IPS-18c (cell line): ENCODE data around the gene CARMIL3.

Experiments
- H3K4me3 ChIP-seq: 2 replicates; pipeline ENCODE4 v1.7.0; 2013; ENCODE audit warnings: low read depth, mild to moderate bottlenecking, low read length, moderate library complexity; ENCODE audit not compliant: insufficient read depth
- H3K9me3 ChIP-seq: one replicate; pipeline ENCODE4 v1.6.1; 2013; ENCODE audit warnings: mild to moderate bottlenecking, low read length, moderate library complexity; ENCODE audit not compliant: control insufficient read depth, insufficient read depth

The CARMIL3 gene

GRCh38 chr14:24070285-24071143 is 18.7 kb downstream of the CARMIL3 start:
- Histone ChIP-seq H3K4me3 (no peak overlapping the region), H3K9me3 (no peaks in the 10 kb centered on the region)

GRCh38 chr14:24071144-24071697 is 19.4 kb downstream of the CARMIL3 start, which contains the start of gene CPNE6:
CPNE6 (plus strand) TSS chr14:24071562; CDS start chr14:24072937, 1,375 bp downstream.
- H3K9me3 ChIP-seq, result no peaks in the 10 kb centered on the region
- no peak within 1 kb of the TSS for H3K4me3 ChIP-seq

- Histone ChIP-seq H3K9me3 (no peaks in the 10 kb centered on the region), H3K4me3 (no peak overlapping the region)
Observed at GRCh38 chr14:24071836-24072430, 20.1 kb downstream of the CARMIL3 start.

GRCh38 chr14:24072436-24072835 is 20.6 kb downstream of the CARMIL3 start:
- no peak overlapping the region for H3K4me3 ChIP-seq
- H3K9me3 ChIP-seq, result no peaks in the 10 kb centered on the region

GRCh38 chr14:24072881-24073877 is 21.4 kb downstream of the CARMIL3 start:
- H3K9me3 ChIP-seq, result no peaks in the 10 kb centered on the region

GRCh38 chr14:24074625-24075484 is 23.0 kb downstream of the CARMIL3 start:
- Histone ChIP-seq H3K9me3 (no peaks in the 10 kb centered on the region), H3K4me3 (no peak overlapping the region)

More at GRCh38 chr14:24072881-24073877, 21.4 kb downstream of the CARMIL3 start:
- no peak overlapping the region for H3K4me3 ChIP-seq

GRCh38 chr14:24075485-24076301 is 23.9 kb downstream of the CARMIL3 start:
- Histone ChIP-seq H3K9me3 (no peaks in the 10 kb centered on the region), H3K4me3 (no peak overlapping the region)

- H3K4me3 ChIP-seq, result no peak overlapping the region
Observed at GRCh38 chr14:24076302-24076601, 24.4 kb downstream of the CARMIL3 start.

GRCh38 chr14:24077086-24077485 is 25.3 kb downstream of the CARMIL3 start:
- Histone ChIP-seq H3K9me3 (no peaks in the 10 kb centered on the region), H3K4me3 (no peak overlapping the region)

More at GRCh38 chr14:24076302-24076601, 24.4 kb downstream of the CARMIL3 start:
- no peaks in the 10 kb centered on the region for H3K9me3 ChIP-seq

- Histone ChIP-seq H3K4me3 (no peak overlapping the region), H3K9me3 (no peaks in the 10 kb centered on the region)
Observed at GRCh38 chr14:24078146-24078545, 26.3 kb downstream of the CARMIL3 start.

- no peaks in the 10 kb centered on the region for H3K9me3 ChIP-seq
- H3K4me3 ChIP-seq, result no peak overlapping the region
Observed at GRCh38 chr14:24079491-24080141, 27.8 kb downstream of the CARMIL3 start.

- Histone ChIP-seq H3K9me3 (no peaks in the 10 kb centered on the region), H3K4me3 (no peak overlapping the region)
Observed at GRCh38 chr14:24080142-24080530, 28.3 kb downstream of the CARMIL3 start.

GRCh38 chr14:24080888-24081738 is 29.3 kb downstream of the CARMIL3 start:
- no peaks in the 10 kb centered on the region for H3K9me3 ChIP-seq
- peak overlapping the region; percentile 67 for H3K4me3 ChIP-seq

GRCh38 chr14:24081739-24082211 is 30.0 kb downstream of the CARMIL3 start:
- H3K4me3 ChIP-seq, result peak overlapping the region; percentile 67
- H3K9me3 ChIP-seq, result no peaks in the 10 kb centered on the region
